Measurements from ENCODE around the gene SUPT6H.

The SUPT6H gene

GRCh38 chr17:28711723-28712031 is 49.7 kb downstream of the SUPT6H start, which contains the start of gene PROCA1:
PROCA1 (minus strand) TSS chr17:28711888; CDS start chr17:28711660, 228 bp downstream.
- H3K36me3 ChIP-seq (ENCODE audit: control insufficient read depth, insufficient read depth, low read length) = peaks cover 36% of the 10 kb centered on the region
- peaks cover 13% of the 10 kb centered on the region for H3K4me1 ChIP-seq (ENCODE audit: control insufficient read depth, insufficient read depth, low read length, poor library complexity, severe bottlenecking)
- H3K27ac ChIP-seq (ENCODE audit: low read depth, low read length, severe bottlenecking) = peak within 1 kb of the TSS; percentile 92
- H3K4me3 ChIP-seq (ENCODE audit: extremely low read depth, insufficient read depth, low read length, poor library complexity, severe bottlenecking) = peak within 1 kb of the TSS; percentile 58
- WGBS, 2 experiments (ENCODE audit: insufficient coverage in 2 of 2) = 0 to 1% methylated on average over 17 to 20 of the region's 20 CpGs
- H3K9me3 ChIP-seq (ENCODE audit: control insufficient read depth, low read length) = no peaks in the 10 kb centered on the region

GRCh38 chr17:28712032-28712704 is 50.2 kb downstream of the SUPT6H start:
- H3K4me3 ChIP-seq (ENCODE audit: extremely low read depth, insufficient read depth, low read length, poor library complexity, severe bottlenecking) = peak overlapping the region; percentile 58
- peak overlapping the region; percentile 92 for H3K27ac ChIP-seq (ENCODE audit: low read depth, low read length, severe bottlenecking)
- H3K4me1 ChIP-seq (ENCODE audit: control insufficient read depth, insufficient read depth, low read length, poor library complexity, severe bottlenecking) = peaks cover 13% of the 10 kb centered on the region
- peaks cover 36% of the 10 kb centered on the region for H3K36me3 ChIP-seq (ENCODE audit: control insufficient read depth, insufficient read depth, low read length)
- WGBS, 2 experiments (ENCODE audit: insufficient coverage in 2 of 2) = 16 to 17% methylated on average over 24 to 26 of the region's 34 CpGs
- no peaks in the 10 kb centered on the region for H3K9me3 ChIP-seq (ENCODE audit: control insufficient read depth, low read length)

- Histone ChIP-seq H3K4me3 (ENCODE audit: extremely low read depth, insufficient read depth, low read length, poor library complexity, severe bottlenecking) (peak overlapping the region; percentile 58), H3K9me3 (ENCODE audit: control insufficient read depth, low read length) (no peaks in the 10 kb centered on the region), H3K27ac (ENCODE audit: low read depth, low read length, severe bottlenecking) (peak overlapping the region; percentile 92), H3K36me3 (ENCODE audit: control insufficient read depth, insufficient read depth, low read length) (peaks cover 36% of the 10 kb centered on the region), H3K4me1 (ENCODE audit: control insufficient read depth, insufficient read depth, low read length, poor library complexity, severe bottlenecking) (peaks cover 13% of the 10 kb centered on the region)
- 74 to 76% methylated on average over 3 to 4 of the region's 7 CpGs for WGBS, 2 experiments (ENCODE audit: insufficient coverage in 2 of 2)
Observed at GRCh38 chr17:28712705-28713415, 50.9 kb downstream of the SUPT6H start.

- H3K27ac ChIP-seq (ENCODE audit: low read depth, low read length, severe bottlenecking) = no peak overlapping the region
- H3K4me1 ChIP-seq (ENCODE audit: control insufficient read depth, insufficient read depth, low read length, poor library complexity, severe bottlenecking) = peaks cover 13% of the 10 kb centered on the region
- H3K4me3 ChIP-seq (ENCODE audit: extremely low read depth, insufficient read depth, low read length, poor library complexity, severe bottlenecking) = no peak overlapping the region
- no peaks in the 10 kb centered on the region for H3K9me3 ChIP-seq (ENCODE audit: control insufficient read depth, low read length)
- 100% methylated on average over 2 of the region's 3 CpGs for WGBS, 2 experiments (ENCODE audit: insufficient coverage in 2 of 2)
- H3K36me3 ChIP-seq (ENCODE audit: control insufficient read depth, insufficient read depth, low read length) = peaks cover 32% of the 10 kb centered on the region
Observed at GRCh38 chr17:28714281-28714680, 52.3 kb downstream of the SUPT6H start.

GRCh38 chr17:28715217-28715616 is 53.2 kb downstream of the SUPT6H start:
- Histone ChIP-seq H3K4me3 (ENCODE audit: extremely low read depth, insufficient read depth, low read length, poor library complexity, severe bottlenecking) (no peak overlapping the region), H3K27ac (ENCODE audit: low read depth, low read length, severe bottlenecking) (no peak overlapping the region), H3K4me1 (ENCODE audit: control insufficient read depth, insufficient read depth, low read length, poor library complexity, severe bottlenecking) (peaks cover 13% of the 10 kb centered on the region), H3K36me3 (ENCODE audit: control insufficient read depth, insufficient read depth, low read length) (peaks cover 27% of the 10 kb centered on the region), H3K9me3 (ENCODE audit: control insufficient read depth, low read length) (no peaks in the 10 kb centered on the region)
- 83% methylated on average over 1 of the region's 2 CpGs; no CpG with 5 or more reads in 1 of the 2 experiments for WGBS, 2 experiments (ENCODE audit: insufficient coverage in 2 of 2)

- WGBS, 2 experiments (ENCODE audit: insufficient coverage in 2 of 2) = 0% methylated on average over 41 to 55 of the region's 63 CpGs
- peak overlapping the region; percentile 97 for H3K27ac ChIP-seq (ENCODE audit: low read depth, low read length, severe bottlenecking)
- H3K4me1 ChIP-seq (ENCODE audit: control insufficient read depth, insufficient read depth, low read length, poor library complexity, severe bottlenecking) = peaks cover 13% of the 10 kb centered on the region
- H3K9me3 ChIP-seq (ENCODE audit: control insufficient read depth, low read length) = no peaks in the 10 kb centered on the region
- H3K4me3 ChIP-seq (ENCODE audit: extremely low read depth, insufficient read depth, low read length, poor library complexity, severe bottlenecking) = peak overlapping the region; percentile 93
- peaks cover 44% of the 10 kb centered on the region for H3K36me3 ChIP-seq (ENCODE audit: control insufficient read depth, insufficient read depth, low read length)
Observed at GRCh38 chr17:28716740-28717577, 55.0 kb downstream of the SUPT6H start.

- H3K36me3 ChIP-seq (ENCODE audit: control insufficient read depth, insufficient read depth, low read length) = peaks cover 52% of the 10 kb centered on the region
- H3K4me1 ChIP-seq (ENCODE audit: control insufficient read depth, insufficient read depth, low read length, poor library complexity, severe bottlenecking) = peaks cover 17% of the 10 kb centered on the region
- no peaks in the 10 kb centered on the region for H3K9me3 ChIP-seq (ENCODE audit: control insufficient read depth, low read length)
- H3K27ac ChIP-seq (ENCODE audit: low read depth, low read length, severe bottlenecking) = peak within 1 kb of the TSS; percentile 97
- 0 to 1% methylated on average over 37 to 40 of the region's 60 CpGs for WGBS, 2 experiments (ENCODE audit: insufficient coverage in 2 of 2)
- H3K4me3 ChIP-seq (ENCODE audit: extremely low read depth, insufficient read depth, low read length, poor library complexity, severe bottlenecking) = peak within 1 kb of the TSS; percentile 93
Observed at GRCh38 chr17:28717578-28718332, 55.8 kb downstream of the SUPT6H start, which contains the start of gene RAB34. RAB34 (minus strand) TSS chr17:28717868; CDS start chr17:28717266, 602 bp downstream.

- WGBS, 2 experiments (ENCODE audit: insufficient coverage in 2 of 2) = 4 to 8% methylated on average over 14 to 15 of the region's 18 CpGs
- peak overlapping the region; percentile 93 for H3K4me3 ChIP-seq (ENCODE audit: extremely low read depth, insufficient read depth, low read length, poor library complexity, severe bottlenecking)
- H3K27ac ChIP-seq (ENCODE audit: low read depth, low read length, severe bottlenecking) = peak overlapping the region; percentile 97
- H3K36me3 ChIP-seq (ENCODE audit: control insufficient read depth, insufficient read depth, low read length) = peaks cover 59% of the 10 kb centered on the region
- peaks cover 21% of the 10 kb centered on the region for H3K4me1 ChIP-seq (ENCODE audit: control insufficient read depth, insufficient read depth, low read length, poor library complexity, severe bottlenecking)
- H3K9me3 ChIP-seq (ENCODE audit: control insufficient read depth, low read length) = no peaks in the 10 kb centered on the region
Observed at GRCh38 chr17:28718333-28719020, 56.5 kb downstream of the SUPT6H start.

GRCh38 chr17:28719021-28719433 is 57.0 kb downstream of the SUPT6H start:
- H3K36me3 ChIP-seq (ENCODE audit: control insufficient read depth, insufficient read depth, low read length) = peaks cover 60% of the 10 kb centered on the region
- H3K4me3 ChIP-seq (ENCODE audit: extremely low read depth, insufficient read depth, low read length, poor library complexity, severe bottlenecking) = peak overlapping the region; percentile 93
- H3K4me1 ChIP-seq (ENCODE audit: control insufficient read depth, insufficient read depth, low read length, poor library complexity, severe bottlenecking) = peaks cover 26% of the 10 kb centered on the region
- WGBS, 2 experiments (ENCODE audit: insufficient coverage in 2 of 2) = 22 to 26% methylated on average over 14 to 16 of the region's 18 CpGs
- no peaks in the 10 kb centered on the region for H3K9me3 ChIP-seq (ENCODE audit: control insufficient read depth, low read length)
- H3K27ac ChIP-seq (ENCODE audit: low read depth, low read length, severe bottlenecking) = peak overlapping the region; percentile 97

Measured in mesodermal cell (in vitro differentiated cells).